GM18526 (cell line): Measurements from ENCODE around the gene GNB1L.

Experiments
- POLR2A ChIP-seq: IDR thresholded peaks from 3 replicates; pipeline ENCODE4 v1.6.1; 2011; ENCODE audit not compliant: insufficient read length; ENCODE audit errors: extremely low read depth

The GNB1L gene

GRCh38 chr22:19834599-19834998, 20.1 kb downstream of the GNB1L start:
- TF ChIP-seq POLR2A, result no peak

GRCh38 chr22:19832476-19833108, 22.1 kb downstream of the GNB1L start:
- no peak for TF ChIP-seq POLR2A

GRCh38 chr22:19831016-19831415, 23.7 kb downstream of the GNB1L start:
- no peak for TF ChIP-seq POLR2A

- TF ChIP-seq POLR2A, result no peak
Measured at GRCh38 chr22:19828035-19828401, 26.7 kb downstream of the GNB1L start.

GRCh38 chr22:19827341-19828034, 27.2 kb downstream of the GNB1L start:
- TF ChIP-seq POLR2A, result no peak

GRCh38 chr22:19826619-19826950, 28.1 kb downstream of the GNB1L start:
- no peak for TF ChIP-seq POLR2A

GRCh38 chr22:19825904-19826618, 28.6 kb downstream of the GNB1L start:
- TF ChIP-seq POLR2A, result no peak

GRCh38 chr22:19824926-19825339, 29.7 kb downstream of the GNB1L start:
- no peak for TF ChIP-seq POLR2A

- TF ChIP-seq POLR2A, result no peak
Measured at GRCh38 chr22:19824212-19824925, 30.3 kb downstream of the GNB1L start.

- TF ChIP-seq POLR2A, result no peak
Measured at GRCh38 chr22:19823902-19824211, 30.8 kb downstream of the GNB1L start.

GRCh38 chr22:19823191-19823901, 31.3 kb downstream of the GNB1L start:
- no peak for TF ChIP-seq POLR2A

- TF ChIP-seq POLR2A, result no peak
Measured at GRCh38 chr22:19822301-19823117, 32.2 kb downstream of the GNB1L start.

GRCh38 chr22:19821523-19822300, 33.0 kb downstream of the GNB1L start:
- no peak for TF ChIP-seq POLR2A

GRCh38 chr22:19820880-19821522, 33.7 kb downstream of the GNB1L start:
- no peak for TF ChIP-seq POLR2A
